Gastrocnemius medialis (tissue), 4 donors: ENCODE measurements around the gene IGF1R.

Experiments used
- POLR2A ChIP-seq, 2 donors: fragments of 450-650 bp; IDR thresholded peaks; one replicate each; pipeline ENCODE4 v1.6.1; 2017; ENCODE audit warnings: antibody characterized with exemption in 2 of 2, mild to moderate bottlenecking in 2 of 2, moderate library complexity in 2 of 2
- TF ChIP-seq, protein P1 (sequence below), 5 experiments: fragments of 450-650 bp in 3 of 5; fragments of 200-600 bp in 2 of 5; sonication (generic) in 2 of 5; IDR thresholded peaks in 4 of 5; conservative IDR thresholded peaks in 1 of 5; 1 replicate in 4 of 5; 2 replicates in 1 of 5; pipeline ENCODE4 v1.5.1; 2016 to 2019; ENCODE audit warnings: antibody characterized with exemption in 5 of 5, mild to moderate bottlenecking in 3 of 5, moderate library complexity in 3 of 5

DNA sequence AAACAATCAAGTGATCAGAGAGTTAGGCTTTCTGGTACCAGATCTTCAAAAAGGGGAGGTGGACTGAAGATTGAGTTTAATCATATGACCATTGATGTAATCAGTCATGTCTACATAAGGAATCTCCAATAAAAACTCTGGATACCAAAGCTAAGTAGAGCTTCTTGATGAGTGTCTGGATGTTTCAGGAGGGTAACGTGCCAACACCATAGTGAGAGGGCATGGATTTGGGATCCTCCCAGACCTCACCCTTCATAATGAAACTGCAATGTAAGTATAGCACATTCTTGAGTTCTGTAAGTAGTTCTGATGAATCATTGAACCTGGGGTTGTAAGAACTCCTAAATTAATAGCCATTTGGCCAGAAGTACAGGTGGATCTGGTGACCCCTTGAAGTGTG, 337.9 kb downstream of the IGF1R start:
- TF ChIP-seq, protein P1, sequence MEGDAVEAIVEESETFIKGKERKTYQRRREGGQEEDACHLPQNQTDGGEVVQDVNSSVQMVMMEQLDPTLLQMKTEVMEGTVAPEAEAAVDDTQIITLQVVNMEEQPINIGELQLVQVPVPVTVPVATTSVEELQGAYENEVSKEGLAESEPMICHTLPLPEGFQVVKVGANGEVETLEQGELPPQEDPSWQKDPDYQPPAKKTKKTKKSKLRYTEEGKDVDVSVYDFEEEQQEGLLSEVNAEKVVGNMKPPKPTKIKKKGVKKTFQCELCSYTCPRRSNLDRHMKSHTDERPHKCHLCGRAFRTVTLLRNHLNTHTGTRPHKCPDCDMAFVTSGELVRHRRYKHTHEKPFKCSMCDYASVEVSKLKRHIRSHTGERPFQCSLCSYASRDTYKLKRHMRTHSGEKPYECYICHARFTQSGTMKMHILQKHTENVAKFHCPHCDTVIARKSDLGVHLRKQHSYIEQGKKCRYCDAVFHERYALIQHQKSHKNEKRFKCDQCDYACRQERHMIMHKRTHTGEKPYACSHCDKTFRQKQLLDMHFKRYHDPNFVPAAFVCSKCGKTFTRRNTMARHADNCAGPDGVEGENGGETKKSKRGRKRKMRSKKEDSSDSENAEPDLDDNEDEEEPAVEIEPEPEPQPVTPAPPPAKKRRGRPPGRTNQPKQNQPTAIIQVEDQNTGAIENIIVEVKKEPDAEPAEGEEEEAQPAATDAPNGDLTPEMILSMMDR (IDR thresholded peaks at IDR 0.05 in 4 of 5, conservative IDR thresholded peaks at IDR 0.05 in 1 of 5): no peak
- no peak for TF ChIP-seq POLR2A (IDR thresholded peaks at IDR 0.05)
